ENCODE measurements around the gene LIMD2.

GRCh38 chr17:63705657-63706056, 5.7 kb upstream of the LIMD2 start:
- TF ChIP-seq CTCF (IDR thresholded peaks at IDR 0.05) (no peak), EP300 (IDR thresholded peaks at IDR 0.05) (no peak), POLR2A (IDR thresholded peaks at IDR 0.05; ENCODE audit: low read depth) (no peak), POLR2AphosphoS5 (IDR thresholded peaks at IDR 0.05) (no peak)
